ENCODE data around the gene DCXR. TPM values are rescaled to one million over a fixed set of nuclear protein-coding genes. Genes with fewer than 3 reads are reported as not detected.

DCXR gene
- total and polyA plus RNA-seq, 2 donors (not counting 1 experiment from before 2014, with no cell fraction given), result 63.9 to 143 TPM

DNA sequence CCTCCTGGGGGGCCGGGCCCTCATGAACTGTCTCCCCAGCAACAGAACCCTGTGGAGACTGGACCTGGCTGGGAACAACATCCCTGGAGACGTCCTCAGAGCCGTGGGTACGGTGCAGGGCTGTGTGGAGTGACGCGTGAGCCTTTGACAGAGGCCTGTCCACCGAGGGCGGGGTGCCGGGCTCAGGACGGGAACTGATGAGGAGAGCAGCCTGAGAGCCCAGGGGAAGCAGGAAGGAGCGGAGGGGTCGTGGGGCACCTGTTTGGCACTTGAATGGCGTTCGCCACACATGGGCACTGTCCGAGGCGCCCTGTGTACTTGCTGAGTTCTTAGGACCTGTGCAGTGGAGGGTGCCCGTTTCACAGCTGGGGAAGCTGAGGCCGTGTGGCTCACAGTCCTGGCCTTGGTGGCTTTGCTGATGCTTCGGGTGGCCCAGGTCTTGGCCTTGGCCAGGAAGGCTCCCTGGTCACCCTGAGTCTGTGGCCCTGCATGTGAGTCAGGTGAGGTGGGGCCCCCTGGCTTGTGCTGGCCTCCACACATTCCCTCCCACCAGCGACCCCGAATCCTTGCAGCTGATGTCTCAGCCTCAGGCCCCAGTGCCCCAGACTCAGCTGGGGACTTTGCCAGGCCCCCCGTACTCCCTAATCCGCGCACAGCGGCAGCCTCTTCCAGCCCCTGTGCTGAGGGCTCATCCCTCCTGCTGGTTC is 11.9 kb downstream of the DCXR start:
- H3K79me2 ChIP-seq (ENCODE audit: control insufficient read depth, insufficient read depth, low read length), result peaks cover 23% of the 10 kb centered on the region
- H3K36me3 ChIP-seq (replicated peaks in 1 of 2; ENCODE audit: control extremely low read depth in 1 of 2, control insufficient read depth in 1 of 2, extremely low read depth in 1 of 2, insufficient read depth in 2 of 2, low read length in 1 of 2), result no peaks in the 10 kb centered on the region
- whole genome bisulfite sequencing (ENCODE audit: insufficient coverage), result 95% methylated on average over 25 of the region's 25 CpGs
- peaks cover 44% of the 10 kb centered on the region for H4K20me1 ChIP-seq (ENCODE audit: control insufficient read depth, insufficient read depth, low read length, poor library complexity, severe bottlenecking)
- no peak overlapping the region for H3K4me2 ChIP-seq (replicated peaks; ENCODE audit: low read depth, low read length, poor library complexity, severe bottlenecking)
- TF ChIP-seq EZH2 (IDR thresholded peaks at IDR 0.05; ENCODE audit: borderline replicate concordance, insufficient read depth, low read depth, low read length, poor library complexity, severe bottlenecking), result no peak
- TF ChIP-seq, protein P1, sequence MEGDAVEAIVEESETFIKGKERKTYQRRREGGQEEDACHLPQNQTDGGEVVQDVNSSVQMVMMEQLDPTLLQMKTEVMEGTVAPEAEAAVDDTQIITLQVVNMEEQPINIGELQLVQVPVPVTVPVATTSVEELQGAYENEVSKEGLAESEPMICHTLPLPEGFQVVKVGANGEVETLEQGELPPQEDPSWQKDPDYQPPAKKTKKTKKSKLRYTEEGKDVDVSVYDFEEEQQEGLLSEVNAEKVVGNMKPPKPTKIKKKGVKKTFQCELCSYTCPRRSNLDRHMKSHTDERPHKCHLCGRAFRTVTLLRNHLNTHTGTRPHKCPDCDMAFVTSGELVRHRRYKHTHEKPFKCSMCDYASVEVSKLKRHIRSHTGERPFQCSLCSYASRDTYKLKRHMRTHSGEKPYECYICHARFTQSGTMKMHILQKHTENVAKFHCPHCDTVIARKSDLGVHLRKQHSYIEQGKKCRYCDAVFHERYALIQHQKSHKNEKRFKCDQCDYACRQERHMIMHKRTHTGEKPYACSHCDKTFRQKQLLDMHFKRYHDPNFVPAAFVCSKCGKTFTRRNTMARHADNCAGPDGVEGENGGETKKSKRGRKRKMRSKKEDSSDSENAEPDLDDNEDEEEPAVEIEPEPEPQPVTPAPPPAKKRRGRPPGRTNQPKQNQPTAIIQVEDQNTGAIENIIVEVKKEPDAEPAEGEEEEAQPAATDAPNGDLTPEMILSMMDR (IDR thresholded peaks at IDR 0.05), result no peak
- Mint-ChIP-seq H3K4me3 (peak overlapping the region; percentile 16), H3K4me1 (peaks cover 22% of the 10 kb centered on the region), H3K27ac (no peak overlapping the region), H3K9me3 (ENCODE audit: insufficient read depth) (no peaks in the 10 kb centered on the region), H3K27me3 (no peaks in the 10 kb centered on the region)
- no peak overlapping the region for H3K27ac ChIP-seq (ENCODE audit: low read length in 2 of 2)
- ATAC-seq (ENCODE audit: low read depth) (no peak), DNase-seq (no peak)
- ChIA-PET CTCF (interaction anchor here (1.0 to 2.1 kb wide), 2 partner anchors 12 to 66 kb away, joined by 3 to 7 read pairs; partner anchors contain the start of gene DCXR), POLR2A (interaction anchor here (0.5 to 0.9 kb wide), 2 partner anchors 58 to 187 kb away, joined by 3 to 5 read pairs; partner anchors contain the start of gene CCDC57)
- peaks cover 26 to 37% of the 10 kb centered on the region in 2 donors for H3K4me1 ChIP-seq (ENCODE audit: control insufficient read depth in 2 of 2, insufficient read depth in 2 of 2, low read length in 2 of 2)
- H3K9ac ChIP-seq (ENCODE audit: low read length), result no peak overlapping the region
- no peak overlapping the region for H2AFZ ChIP-seq (ENCODE audit: insufficient read depth, low read depth, low read length, poor library complexity, severe bottlenecking)
- H3K27me3 ChIP-seq (replicated peaks in 1 of 4; ENCODE audit: control extremely low read depth in 1 of 4, control insufficient read depth in 3 of 4, insufficient read depth in 4 of 4, low read length in 3 of 4), result peaks cover 0 to 32% (median 0%) of the 10 kb centered on the region in 4 experiments
- peaks cover 0 to 5% (median 0%) of the 10 kb centered on the region in 3 donors for H3K9me3 ChIP-seq (ENCODE audit: control extremely low read depth in 1 of 3, control insufficient read depth in 2 of 3, insufficient read depth in 1 of 3, low read length in 2 of 3)
- no peak overlapping the region for H3K4me3 ChIP-seq (ENCODE audit: control extremely low read depth in 1 of 5, extremely low read depth in 1 of 5, insufficient read depth in 1 of 5, low read depth in 2 of 5, low read length in 4 of 5)
- intact Hi-C loops (cut with micrococcal nuclease), result no loop called here

DNA sequence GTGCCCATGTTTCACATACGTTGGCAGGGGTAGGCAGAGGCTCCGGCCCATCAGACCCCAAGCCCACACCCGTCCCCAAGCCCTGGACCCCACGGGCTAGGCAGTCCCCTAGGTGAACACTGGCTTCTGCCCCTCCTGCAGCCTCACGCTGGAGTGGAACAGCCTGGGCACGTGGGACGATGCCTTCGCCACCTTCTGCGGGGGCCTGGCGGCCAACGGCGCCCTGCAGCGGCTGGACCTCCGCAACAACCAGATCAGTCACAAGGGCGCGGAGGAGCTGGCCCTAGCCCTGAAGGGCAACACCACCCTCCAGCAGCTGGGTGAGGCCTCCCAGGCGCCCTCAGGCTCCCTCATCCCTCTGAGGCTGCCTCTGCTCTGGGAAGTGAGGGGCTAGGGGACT is 12.6 kb downstream of the DCXR start:
- intact Hi-C loops (cut with micrococcal nuclease), result no loop called here

More for the DNA sequence above, 12.6 kb downstream of the DCXR start:
- H3K27ac Mint-ChIP-seq, result no peak overlapping the region
- no peak overlapping the region for H3K4me3 Mint-ChIP-seq
- TF ChIP-seq, protein P1 (IDR thresholded peaks at IDR 0.05), result no peak
- no peak for TF ChIP-seq EZH2 (IDR thresholded peaks at IDR 0.05; ENCODE audit: borderline replicate concordance, insufficient read depth, low read depth, low read length, poor library complexity, severe bottlenecking)
- Histone ChIP-seq H3K27ac (ENCODE audit: low read length in 2 of 2) (no peak overlapping the region), H3K27me3 (replicated peaks in 1 of 4; ENCODE audit: control extremely low read depth in 1 of 4, control insufficient read depth in 3 of 4, insufficient read depth in 4 of 4, low read length in 3 of 4) (peaks cover 0 to 27% (median 0%) of the 10 kb centered on the region in 4 experiments), H3K36me3 (replicated peaks in 1 of 2; ENCODE audit: control extremely low read depth in 1 of 2, control insufficient read depth in 1 of 2, extremely low read depth in 1 of 2, insufficient read depth in 2 of 2, low read length in 1 of 2) (no peaks in the 10 kb centered on the region), H3K79me2 (ENCODE audit: control insufficient read depth, insufficient read depth, low read length) (peaks cover 23% of the 10 kb centered on the region), H3K4me2 (replicated peaks; ENCODE audit: low read depth, low read length, poor library complexity, severe bottlenecking) (no peak overlapping the region), H3K4me1 (ENCODE audit: control insufficient read depth in 2 of 2, insufficient read depth in 2 of 2, low read length in 2 of 2) (peaks cover 20 to 35% of the 10 kb centered on the region in 2 donors), H2AFZ (ENCODE audit: insufficient read depth, low read depth, low read length, poor library complexity, severe bottlenecking) (no peak overlapping the region), H3K9me3 (ENCODE audit: control extremely low read depth in 1 of 3, control insufficient read depth in 2 of 3, insufficient read depth in 1 of 3, low read length in 2 of 3) (peaks cover 0 to under 1% (median 0%) of the 10 kb centered on the region in 3 donors), H4K20me1 (ENCODE audit: control insufficient read depth, insufficient read depth, low read length, poor library complexity, severe bottlenecking) (peaks cover 43% of the 10 kb centered on the region), H3K4me3 (ENCODE audit: control extremely low read depth in 1 of 5, extremely low read depth in 1 of 5, insufficient read depth in 1 of 5, low read depth in 2 of 5, low read length in 4 of 5) (no peak overlapping the region), H3K9ac (ENCODE audit: low read length) (no peak overlapping the region)
- ATAC-seq (ENCODE audit: low read depth) (no peak), DNase-seq (no peak)
- ChIA-PET POLR2A (no interaction called here), CTCF (interaction anchor here (2.1 kb wide), 1 partner anchor 65 kb away, joined by 7 read pairs; no protein-coding TSS in a partner anchor)
- no peaks in the 10 kb centered on the region for H3K9me3 Mint-ChIP-seq (ENCODE audit: insufficient read depth)
- H3K27me3 Mint-ChIP-seq, result no peaks in the 10 kb centered on the region
- WGBS (ENCODE audit: insufficient coverage), result 98% methylated on average over 17 of the region's 17 CpGs
- peaks cover 20% of the 10 kb centered on the region for H3K4me1 Mint-ChIP-seq

All from B cell (primary cell).